DOHH2 (cell line): ENCODE measurements around the gene SLC26A2.

Source experiments
- H3F3A ChIP-seq: fragments of 200-600 bp; sonication (generic), shearing (Covaris generic); 2 replicates; pipeline ENCODE4 v1.6.0; 2016; ENCODE audit warnings: antibody characterized with exemption, mild to moderate bottlenecking; ENCODE audit not compliant: control insufficient read depth, insufficient read depth
- H3K27ac ChIP-seq: fragments of 200-600 bp; sonication (generic); 2 replicates; pipeline ENCODE4 v1.5.1; 2014; ENCODE audit warnings: low read depth, mild to moderate bottlenecking, low read length, moderate library complexity
- H3K27me3 ChIP-seq: fragments of 200-600 bp; sonication (generic); 2 replicates; pipeline ENCODE4 v1.6.1; 2014; ENCODE audit warnings: mild to moderate bottlenecking, low read length, mixed read lengths; ENCODE audit not compliant: control insufficient read depth
- H3K36me3 ChIP-seq: fragments of 200-600 bp; sonication (generic); 2 replicates; pipeline ENCODE4 v1.6.1; 2014; ENCODE audit warnings: mild to moderate bottlenecking, low read length, moderate library complexity, mixed read lengths; ENCODE audit not compliant: control insufficient read depth
- H3K4me1 ChIP-seq: fragments of 200-600 bp; sonication (generic); 2 replicates; pipeline ENCODE4 v1.6.1; 2014; ENCODE audit warnings: mild to moderate bottlenecking, low read length, mixed read lengths; ENCODE audit not compliant: control insufficient read depth
- H3K4me2 ChIP-seq: fragments of 200-600 bp; sonication (generic); 2 replicates; pipeline ENCODE4 v1.6.0; 2014; ENCODE audit warnings: mild to moderate bottlenecking, low read length, moderate library complexity
- H3K4me3 ChIP-seq: fragments of 200-600 bp; sonication (generic); 2 replicates; pipeline ENCODE4 v1.5.1; 2014; ENCODE audit warnings: mild to moderate bottlenecking, low read length, mixed read lengths
- H3K79me2 ChIP-seq: fragments of 200-600 bp; sonication (generic); 2 replicates; pipeline ENCODE4 v1.6.1; 2014; ENCODE audit warnings: mild to moderate bottlenecking, low read length, mixed read lengths; ENCODE audit not compliant: control insufficient read depth
- H3K9me2 ChIP-seq: fragments of 200-600 bp; sonication (generic); replicated peaks from 2 replicates; pipeline ENCODE4 v1.6.1; 2014; ENCODE audit warnings: mild to moderate bottlenecking, low read length, mixed read lengths; ENCODE audit not compliant: control insufficient read depth
- H3K9me3 ChIP-seq: fragments of 200-600 bp; sonication (generic); 2 replicates; pipeline ENCODE4 v1.6.1; 2014; ENCODE audit warnings: antibody characterized with exemption, low read length, mixed read lengths; ENCODE audit not compliant: control insufficient read depth, insufficient read depth
- H4K20me1 ChIP-seq: fragments of 200-600 bp; sonication (generic); 2 replicates; pipeline ENCODE4 v1.6.0; 2014; ENCODE audit warnings: low read depth, mild to moderate bottlenecking, antibody characterized with exemption, low read length, moderate library complexity; ENCODE audit not compliant: control insufficient read depth, insufficient read depth
- CTCF ChIP-seq: fragments of 200-600 bp; sonication (generic); IDR thresholded peaks from one replicate; pipeline ENCODE4 v1.5.1; 2014; ENCODE audit warnings: antibody characterized with exemption, mild to moderate bottlenecking, low read depth, low read length; ENCODE audit not compliant: poor library complexity, severe bottlenecking
- EZH2phosphoT487 ChIP-seq: fragments of 200-600 bp; sonication (generic); IDR thresholded peaks from 2 replicates; pipeline ENCODE4 v1.6.1; 2017; ENCODE audit warnings: borderline replicate concordance, mild to moderate bottlenecking, antibody characterized with exemption, low read length, moderate library complexity, mixed read lengths

Gene SLC26A2

GRCh38 chr5:149966946-149967345 is 6.4 kb downstream of the SLC26A2 start:
- Histone ChIP-seq H3K36me3 (no peaks in the 10 kb centered on the region), H3K27me3 (no peaks in the 10 kb centered on the region), H3F3A (no peaks in the 10 kb centered on the region), H3K4me3 (no peak overlapping the region), H3K27ac (no peak overlapping the region), H3K4me1 (peaks cover 1% of the 10 kb centered on the region), H3K4me2 (no peak overlapping the region), H3K9me2 (no peaks in the 10 kb centered on the region), H4K20me1 (no peaks in the 10 kb centered on the region), H3K79me2 (no peaks in the 10 kb centered on the region), H3K9me3 (no peaks in the 10 kb centered on the region)
- no peak for TF ChIP-seq EZH2phosphoT487

GRCh38 chr5:149969181-149969930 is 8.8 kb downstream of the SLC26A2 start:
- no peak overlapping the region for H3K4me2 ChIP-seq
- H3K27me3 ChIP-seq: no peaks in the 10 kb centered on the region
- H3K4me3 ChIP-seq: no peak overlapping the region
- no peaks in the 10 kb centered on the region for H3K9me3 ChIP-seq
- no peaks in the 10 kb centered on the region for H3K79me2 ChIP-seq
- TF ChIP-seq CTCF (no peak), EZH2phosphoT487 (no peak)
- H3K36me3 ChIP-seq: no peaks in the 10 kb centered on the region
- no peaks in the 10 kb centered on the region for H4K20me1 ChIP-seq
- H3K9me2 ChIP-seq: no peaks in the 10 kb centered on the region
- no peak overlapping the region for H3K27ac ChIP-seq
- H3F3A ChIP-seq: no peaks in the 10 kb centered on the region
- H3K4me1 ChIP-seq: no peaks in the 10 kb centered on the region

GRCh38 chr5:149975409-149975808 is 14.9 kb downstream of the SLC26A2 start:
- Histone ChIP-seq H3K4me2 (no peak overlapping the region), H3F3A (no peaks in the 10 kb centered on the region), H3K4me1 (no peaks in the 10 kb centered on the region), H3K9me2 (no peaks in the 10 kb centered on the region), H4K20me1 (no peaks in the 10 kb centered on the region), H3K36me3 (peaks cover 2% of the 10 kb centered on the region; the same call in 1 of the 2 replicates), H3K27ac (no peak overlapping the region), H3K79me2 (no peaks in the 10 kb centered on the region), H3K4me3 (no peak overlapping the region), H3K27me3 (no peaks in the 10 kb centered on the region), H3K9me3 (no peaks in the 10 kb centered on the region)
- no peak for TF ChIP-seq CTCF
- TF ChIP-seq EZH2phosphoT487: no peak

- no peaks in the 10 kb centered on the region for H3K9me2 ChIP-seq
- H3K79me2 ChIP-seq: no peaks in the 10 kb centered on the region
- H3K27me3 ChIP-seq: no peaks in the 10 kb centered on the region
- peaks cover 4% of the 10 kb centered on the region; the same call in 1 of the 2 replicates for H3K36me3 ChIP-seq
- H3K4me2 ChIP-seq: no peak overlapping the region
- H3K9me3 ChIP-seq: no peaks in the 10 kb centered on the region
- no peaks in the 10 kb centered on the region for H3K4me1 ChIP-seq
- H3F3A ChIP-seq: no peaks in the 10 kb centered on the region
- H3K4me3 ChIP-seq: no peak overlapping the region
- no peaks in the 10 kb centered on the region for H4K20me1 ChIP-seq
- H3K27ac ChIP-seq: no peak overlapping the region
- TF ChIP-seq CTCF (no peak), EZH2phosphoT487 (no peak)
Measured at GRCh38 chr5:149979896-149980295, 19.3 kb downstream of the SLC26A2 start.
